ENCODE data around the gene ODAD4.

The ODAD4 gene

GRCh38 chr17:41943492-41943891, 13.1 kb downstream of the ODAD4 start:
- no peak for DNase-seq (ENCODE audit: low spot score)
- TF ChIP-seq CTCF (IDR thresholded peaks at IDR 0.05; ENCODE audit: extremely low read depth, missing control alignments): no peak

GRCh38 chr17:41944943-41945342, 14.5 kb downstream of the ODAD4 start:
- DNase-seq (ENCODE audit: low spot score): no peak
- no peak for TF ChIP-seq CTCF (IDR thresholded peaks at IDR 0.05; ENCODE audit: extremely low read depth, missing control alignments)

GRCh38 chr17:41948762-41949460, 18.5 kb downstream of the ODAD4 start:
- TF ChIP-seq CTCF (IDR thresholded peaks at IDR 0.05; ENCODE audit: extremely low read depth, missing control alignments): no peak
- DNase-seq (ENCODE audit: low spot score): no peak

- TF ChIP-seq CTCF (IDR thresholded peaks at IDR 0.05; ENCODE audit: extremely low read depth, missing control alignments): no peak
- DNase-seq (ENCODE audit: low spot score): no peak
Observed at GRCh38 chr17:41956522-41956921, 26.1 kb downstream of the ODAD4 start.

- no peak for TF ChIP-seq CTCF (IDR thresholded peaks at IDR 0.05; ENCODE audit: extremely low read depth, missing control alignments)
- no peak for DNase-seq (ENCODE audit: low spot score)
Observed at GRCh38 chr17:41957031-41957868, 26.8 kb downstream of the ODAD4 start.

DNA sequence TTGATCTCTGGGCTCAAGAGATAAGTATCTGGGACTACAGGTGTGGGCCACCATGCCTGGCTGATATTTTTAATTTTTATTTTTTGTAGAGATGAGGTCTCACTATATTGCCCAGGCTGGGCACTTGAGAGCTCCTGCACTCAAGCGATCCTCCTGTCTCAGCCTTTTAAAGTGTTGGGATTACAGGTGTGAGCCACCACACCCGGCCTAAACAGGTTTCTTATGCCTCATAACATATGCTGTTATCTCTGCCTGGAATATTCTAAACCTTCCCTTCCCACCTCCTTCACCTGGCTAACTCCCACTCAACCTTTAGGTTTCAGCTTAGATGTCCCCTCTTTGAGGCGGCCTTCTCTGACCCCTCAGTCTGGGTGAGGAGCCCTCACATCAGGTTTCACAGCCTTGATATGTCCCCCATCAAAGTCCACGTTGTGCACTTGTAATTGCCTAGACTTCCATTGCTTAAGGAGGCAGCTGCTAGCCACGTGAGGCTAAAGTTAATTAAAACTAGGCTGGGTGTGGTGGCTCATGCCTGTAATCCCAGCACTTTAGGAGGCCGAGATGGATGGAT, 27.5 kb downstream of the ODAD4 start:
- DNase-seq (ENCODE audit: low spot score): no peak
- TF ChIP-seq CTCF (IDR thresholded peaks at IDR 0.05; ENCODE audit: extremely low read depth, missing control alignments): no peak

DNA sequence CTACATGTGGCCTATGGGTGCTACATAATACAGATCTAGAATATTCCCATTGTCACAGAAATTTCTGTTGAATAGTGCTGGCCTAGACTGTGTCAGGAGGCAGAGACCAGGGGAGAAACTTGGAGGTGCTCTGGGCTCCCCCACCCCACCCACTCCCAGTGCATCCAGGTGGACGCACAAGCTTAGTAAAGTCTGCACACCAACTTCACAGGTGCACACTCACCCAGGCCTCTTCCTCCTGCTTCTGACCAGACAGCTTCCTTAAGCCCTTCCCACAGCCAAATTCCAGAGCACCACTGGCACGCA, 28.6 kb downstream of the ODAD4 start:
- TF ChIP-seq CTCF (IDR thresholded peaks at IDR 0.05; ENCODE audit: extremely low read depth, missing control alignments): no peak
- DNase-seq (ENCODE audit: low spot score): no peak

Measured in GM20000 (cell line).